SK-N-MC (cell line): Measurements from ENCODE around the gene IL19.

ENCODE experiments used
- EZH2 ChIP-seq: fragments of 200-600 bp; sonication (generic); IDR thresholded peaks from one replicate; pipeline ENCODE4 v1.6.1; 2017; ENCODE audit warnings: antibody characterized with exemption
- POLR2AphosphoS5 ChIP-seq: IDR thresholded peaks from 2 replicates; pipeline ENCODE4 v1.6.1; 2012; ENCODE audit warnings: mild to moderate bottlenecking, low read depth, low read length, borderline replicate concordance

GRCh38 chr1:206816390-206817287 is 46.1 kb downstream of the IL19 start:
- TF ChIP-seq EZH2 = no peak
- TF ChIP-seq POLR2AphosphoS5 = no peak
